GM18868 (cell line): Measurements from ENCODE around the gene NME2.

ENCODE experiments used
- ATAC-seq: cut with Tn5 transposase; IDR thresholded peaks from one replicate; pipeline ENCODE4 v1.9.1; 2021; ENCODE audit warnings: mild to moderate bottlenecking, moderate library complexity; ENCODE audit not compliant: unreplicated experiment

The NME2 gene

DNA sequence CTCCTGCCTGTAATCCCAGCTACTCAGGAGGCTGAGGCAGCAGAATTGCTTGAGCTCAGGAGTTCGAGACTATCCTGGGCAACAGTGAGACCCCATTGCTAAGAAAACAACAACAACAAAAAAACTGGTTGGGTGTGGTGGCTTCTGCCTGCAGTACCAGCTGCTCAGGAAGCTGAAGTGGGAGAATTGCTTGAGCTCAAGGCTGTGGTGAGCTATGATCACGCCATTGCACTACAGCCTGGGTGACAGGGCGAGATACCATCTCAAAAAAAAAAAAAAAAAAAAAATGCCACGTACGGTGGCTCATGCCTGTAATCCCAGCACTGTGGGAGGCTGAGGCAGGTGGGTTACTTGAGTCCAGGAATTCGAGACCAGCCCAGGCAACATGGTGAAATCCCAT is 34.1 kb downstream of the NME2 start:
- no peak for ATAC-seq

DNA sequence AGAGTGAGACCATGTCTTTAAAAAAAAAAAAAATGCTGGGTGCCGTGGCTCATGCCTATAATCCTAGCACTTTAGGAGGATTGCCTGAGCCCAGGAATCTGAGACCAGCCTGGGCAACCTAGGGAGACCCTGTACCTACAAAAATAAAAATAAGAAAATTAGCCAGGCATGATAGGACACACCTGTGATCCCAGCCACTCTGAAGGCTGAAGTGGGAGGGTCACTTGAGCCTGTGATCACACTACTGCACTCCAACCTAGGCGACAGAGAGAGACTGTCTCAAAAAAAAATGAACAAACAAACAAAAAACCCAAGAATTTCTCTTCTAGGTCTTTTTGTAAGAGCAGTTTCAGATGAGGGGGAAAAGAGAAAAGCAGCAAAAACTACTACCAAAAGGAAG is 34.6 kb downstream of the NME2 start:
- ATAC-seq = no peak

DNA sequence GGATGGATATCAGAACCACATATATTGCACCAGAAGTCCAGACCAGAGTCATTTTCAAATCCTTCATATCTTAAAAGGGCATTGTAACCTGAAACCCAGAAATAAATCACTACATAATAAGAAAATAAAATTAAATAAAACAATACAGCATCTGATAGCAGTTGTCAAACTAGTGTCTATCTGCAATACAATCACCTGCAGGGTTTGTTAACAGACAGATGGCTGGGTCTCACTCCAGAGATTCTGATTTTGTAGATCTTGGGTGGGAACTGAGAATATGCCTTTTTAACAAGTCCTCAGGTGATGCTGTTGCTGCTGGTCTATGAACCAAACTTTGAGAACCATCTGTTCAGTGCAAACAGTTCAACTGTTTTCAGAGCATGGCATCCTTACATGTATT is 37.6 kb downstream of the NME2 start:
- no peak for ATAC-seq

DNA sequence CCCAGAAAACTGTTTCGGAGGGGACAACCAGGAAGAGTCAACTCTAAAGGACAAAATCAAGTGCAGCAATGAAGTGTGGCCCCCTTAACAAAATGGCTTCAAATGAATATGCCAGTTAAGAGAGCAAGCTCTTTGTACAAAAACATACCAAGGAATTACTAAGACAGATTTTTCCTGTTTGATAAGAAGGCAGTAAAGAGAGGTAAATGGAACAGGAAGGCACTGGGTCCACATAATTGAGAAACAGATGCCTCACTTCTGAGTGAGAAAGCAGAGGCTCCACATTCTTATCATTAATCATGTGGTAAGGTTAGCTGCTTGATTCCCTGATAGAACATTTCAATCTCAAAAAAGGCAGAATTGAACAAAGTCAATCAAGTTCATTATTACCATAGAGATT is 48.7 kb downstream of the NME2 start:
- no peak for ATAC-seq

DNA sequence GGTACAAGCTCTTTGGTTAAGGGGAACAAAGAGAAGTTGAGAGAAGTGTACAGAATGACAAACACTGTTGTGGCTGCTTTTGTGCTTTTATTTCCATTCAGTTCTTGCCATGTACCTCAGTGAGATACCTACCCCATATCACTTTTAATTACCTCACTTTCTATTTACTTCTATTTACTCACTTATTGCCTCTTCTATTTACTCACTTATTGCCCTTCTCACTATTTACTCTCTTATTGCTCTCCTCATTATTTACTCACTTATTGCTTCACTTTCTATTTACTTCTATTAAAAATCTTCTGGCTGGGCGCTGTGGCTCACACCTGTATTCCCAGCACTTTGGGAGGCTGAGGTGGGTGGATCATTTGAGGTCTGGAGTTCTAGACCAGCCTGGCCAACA is 51.7 kb downstream of the NME2 start:
- no peak for ATAC-seq

DNA sequence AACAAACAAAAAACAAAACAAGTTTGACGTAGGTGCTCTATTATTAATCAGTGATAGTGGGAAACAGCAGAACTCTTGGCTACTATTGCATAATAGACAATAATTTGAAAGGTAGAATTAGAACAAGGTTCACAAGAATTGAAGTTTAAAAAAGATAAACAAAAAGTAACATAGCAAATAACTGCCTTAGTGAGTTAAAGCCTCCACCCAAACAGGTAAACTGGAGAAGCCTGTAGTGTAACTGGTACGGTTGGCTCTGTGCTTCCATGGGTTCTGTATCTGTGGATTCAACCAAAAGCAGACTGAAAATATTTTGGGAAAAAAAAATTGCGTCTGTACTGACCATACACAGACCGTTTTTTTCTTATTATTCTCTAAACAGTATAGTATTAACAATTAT is 55.1 kb downstream of the NME2 start:
- no peak for ATAC-seq
